Trophoblast cell (in vitro differentiated cells and primary cell): ENCODE results near the gene ZFYVE28.

Experiments
- DNase-seq, 2 donors: peaks; one replicate each; pipeline ENCODE4 v3.0.0-alpha.2; 2016
- H2AFZ ChIP-seq: 2 replicates; pipeline ENCODE4 v1.6.1; 2013; ENCODE audit warnings: low read length, moderate library complexity, mild to moderate bottlenecking; ENCODE audit not compliant: insufficient read depth, poor library complexity
- H2AK5ac ChIP-seq: 2 replicates; pipeline ENCODE4 v1.6.1; 2013; ENCODE audit warnings: mild to moderate bottlenecking, low read length
- H2BK120ac ChIP-seq: 2 replicates; pipeline ENCODE4 v1.6.1; 2013; ENCODE audit warnings: low read length, mild to moderate bottlenecking, moderate library complexity; ENCODE audit not compliant: insufficient read depth, poor library complexity
- H2BK12ac ChIP-seq: 2 replicates; pipeline ENCODE4 v1.6.1; 2013; ENCODE audit warnings: mild to moderate bottlenecking, low read length, moderate library complexity
- H2BK5ac ChIP-seq: 2 replicates; pipeline ENCODE4 v1.6.1; 2013; ENCODE audit warnings: low read length, low read depth, moderate library complexity, mild to moderate bottlenecking; ENCODE audit not compliant: poor library complexity
- H3K14ac ChIP-seq: 2 replicates; pipeline ENCODE4 v1.6.1; 2013; ENCODE audit warnings: mild to moderate bottlenecking, low read length
- H3K18ac ChIP-seq: 2 replicates; pipeline ENCODE4 v1.6.1; 2013; ENCODE audit warnings: mild to moderate bottlenecking, low read length
- H3K23ac ChIP-seq: 2 replicates; pipeline ENCODE4 v1.6.1; 2013; ENCODE audit warnings: low read length
- H3K27ac ChIP-seq: 2 replicates; pipeline ENCODE4 v1.5.1; 2013; ENCODE audit warnings: low read depth, mild to moderate bottlenecking, inconsistent platforms, low read length, moderate library complexity
- H3K27me3 ChIP-seq: 2 replicates; pipeline ENCODE4 v1.6.1; 2013; ENCODE audit warnings: inconsistent platforms, mild to moderate bottlenecking, low read length, moderate library complexity; ENCODE audit not compliant: insufficient read depth
- H3K36me3 ChIP-seq, 2 experiments: 1 replicate in 1 of 2; 2 replicates in 1 of 2; pipeline ENCODE4 v1.6.1; 2013; ENCODE audit warnings: low read length in 2 of 2, mild to moderate bottlenecking in 2 of 2, moderate library complexity in 1 of 2; ENCODE audit not compliant: insufficient read depth in 2 of 2, control insufficient read depth in 1 of 2
- H3K4ac ChIP-seq: 2 replicates; pipeline ENCODE4 v1.6.1; 2013; ENCODE audit warnings: low read depth, mild to moderate bottlenecking, low read length, moderate library complexity
- H3K4me1 ChIP-seq, 2 experiments: 1 replicate in 1 of 2; 2 replicates in 1 of 2; pipeline ENCODE4 v1.6.1; 2013; ENCODE audit warnings: low read length in 2 of 2, mild to moderate bottlenecking in 2 of 2, moderate library complexity in 1 of 2; ENCODE audit not compliant: insufficient read depth in 2 of 2, control insufficient read depth in 1 of 2
- H3K4me2 ChIP-seq: 2 replicates; pipeline ENCODE4 v1.6.1; 2013; ENCODE audit warnings: inconsistent platforms, mild to moderate bottlenecking, low read length, moderate library complexity
- H3K4me3 ChIP-seq: 2 replicates; pipeline ENCODE4 v1.5.1; 2013; ENCODE audit warnings: mild to moderate bottlenecking, low read depth, low read length, inconsistent platforms
- H3K79me1 ChIP-seq: one replicate; pipeline ENCODE4 v1.6.1; 2013; ENCODE audit warnings: low read length
- H3K79me2 ChIP-seq: 2 replicates; pipeline ENCODE4 v1.6.1; 2013; ENCODE audit warnings: low read length, mild to moderate bottlenecking; ENCODE audit not compliant: control insufficient read depth, insufficient read depth, poor library complexity
- H3K9ac ChIP-seq: 2 replicates; pipeline ENCODE4 v1.6.1; 2013; ENCODE audit warnings: mild to moderate bottlenecking, low read length
- H3K9me3 ChIP-seq: 2 replicates; pipeline ENCODE4 v1.6.1; 2013; ENCODE audit warnings: low read depth, mild to moderate bottlenecking, control low read depth, inconsistent platforms, low read length; ENCODE audit not compliant: insufficient read depth
- H4K12ac ChIP-seq: 2 replicates; pipeline ENCODE4 v1.6.1; 2013; ENCODE audit warnings: low read depth, mild to moderate bottlenecking, low read length, moderate library complexity
- H4K8ac ChIP-seq: 2 replicates; pipeline ENCODE4 v1.6.1; 2013; ENCODE audit warnings: low read depth, mild to moderate bottlenecking, low read length, moderate library complexity
- H4K91ac ChIP-seq: one replicate; pipeline ENCODE4 v1.6.1; 2013; ENCODE audit warnings: low read depth, mild to moderate bottlenecking, low read length, moderate library complexity
- WGBS: extraction: QIAGEN DNeasy Blood & Tissue Kit; methylation state at CpG from one replicate; pipeline ENCODE4 v1.1.7; 2013; ENCODE audit warnings: missing lambda C conversion rate; ENCODE audit not compliant: insufficient read length, insufficient coverage; ENCODE audit errors: extremely low coverage; 5-methylcytosine and 5-hydroxymethylcytosine counted together

The ZFYVE28 gene

GRCh38 chr4:2390784-2391421 is 27.5 kb downstream of the ZFYVE28 start:
- H4K8ac ChIP-seq = no peak overlapping the region
- H2AK5ac ChIP-seq = no peak overlapping the region
- H3K9ac ChIP-seq = no peak overlapping the region
- DNase-seq = no peak
- no peak overlapping the region for H3K27ac ChIP-seq
- no peak overlapping the region for H3K14ac ChIP-seq
- no peak overlapping the region for H3K4ac ChIP-seq
- H3K4me1 ChIP-seq = peaks cover 2% of the 10 kb centered on the region in 2 experiments
- no peak overlapping the region for H2AFZ ChIP-seq
- H4K91ac ChIP-seq = no peak overlapping the region
- H2BK12ac ChIP-seq = no peak overlapping the region
- H3K79me1 ChIP-seq = no peaks in the 10 kb centered on the region
- H2BK5ac ChIP-seq = no peak overlapping the region
- H4K12ac ChIP-seq = no peak overlapping the region
- no peak overlapping the region for H3K4me2 ChIP-seq
- H3K4me3 ChIP-seq = no peak overlapping the region
- no CpG with 5 or more reads among the region's 20 CpGs for WGBS
- H3K9me3 ChIP-seq = peaks cover 3% of the 10 kb centered on the region
- no peaks in the 10 kb centered on the region for H3K79me2 ChIP-seq
- no peak overlapping the region for H3K18ac ChIP-seq
- no peak overlapping the region for H3K23ac ChIP-seq
- H2BK120ac ChIP-seq = no peak overlapping the region
- no peaks in the 10 kb centered on the region for H3K36me3 ChIP-seq
- H3K27me3 ChIP-seq = no peaks in the 10 kb centered on the region

- no peaks in the 10 kb centered on the region for H3K79me2 ChIP-seq
- DNase-seq = no peak
- no peak overlapping the region for H3K4ac ChIP-seq
- H3K4me3 ChIP-seq = no peak overlapping the region
- H3K4me2 ChIP-seq = no peak overlapping the region
- no peak overlapping the region for H3K27ac ChIP-seq
- H3K9me3 ChIP-seq = peaks cover 3% of the 10 kb centered on the region
- no peaks in the 10 kb centered on the region for H3K36me3 ChIP-seq
- no peaks in the 10 kb centered on the region for H3K27me3 ChIP-seq
- no peak overlapping the region for H2AFZ ChIP-seq
- no peak overlapping the region for H2BK12ac ChIP-seq
- no peak overlapping the region for H3K18ac ChIP-seq
- peaks cover 2% of the 10 kb centered on the region in 2 experiments for H3K4me1 ChIP-seq
- no peak overlapping the region for H2BK120ac ChIP-seq
- H3K9ac ChIP-seq = no peak overlapping the region
- no peak overlapping the region for H4K8ac ChIP-seq
- H3K23ac ChIP-seq = no peak overlapping the region
- no peak overlapping the region for H2BK5ac ChIP-seq
- no peak overlapping the region for H4K91ac ChIP-seq
- H3K14ac ChIP-seq = no peak overlapping the region
- no CpG with 5 or more reads among the region's 9 CpGs for WGBS
- H4K12ac ChIP-seq = no peak overlapping the region
- no peak overlapping the region for H2AK5ac ChIP-seq
- no peaks in the 10 kb centered on the region for H3K79me1 ChIP-seq
These were observed 28.3 kb downstream of the ZFYVE28 start for GRCh38 chr4:2390146-2390545.

GRCh38 chr4:2389691-2390090 is 28.8 kb downstream of the ZFYVE28 start:
- Histone ChIP-seq H2AFZ (no peak overlapping the region), H4K91ac (no peak overlapping the region), H3K4ac (no peak overlapping the region), H3K18ac (no peak overlapping the region), H3K36me3 (no peaks in the 10 kb centered on the region), H4K12ac (no peak overlapping the region), H3K79me2 (no peaks in the 10 kb centered on the region), H3K27me3 (no peaks in the 10 kb centered on the region), H2BK120ac (no peak overlapping the region), H3K23ac (no peak overlapping the region), H3K79me1 (no peaks in the 10 kb centered on the region), H3K4me2 (no peak overlapping the region), H3K9me3 (peaks cover 3% of the 10 kb centered on the region), H2BK5ac (no peak overlapping the region), H2BK12ac (no peak overlapping the region), H3K4me3 (no peak overlapping the region), H3K9ac (no peak overlapping the region), H4K8ac (no peak overlapping the region), H3K4me1 (peaks cover 2% of the 10 kb centered on the region in 2 experiments), H3K27ac (no peak overlapping the region), H3K14ac (no peak overlapping the region), H2AK5ac (no peak overlapping the region)
- WGBS = no CpG with 5 or more reads among the region's 9 CpGs
- no peak for DNase-seq

- peaks cover 2% of the 10 kb centered on the region in 2 experiments for H3K4me1 ChIP-seq
- no peak for DNase-seq
- no peak overlapping the region for H3K14ac ChIP-seq
- no peak overlapping the region for H3K27ac ChIP-seq
- H3K36me3 ChIP-seq = no peaks in the 10 kb centered on the region
- H2AFZ ChIP-seq = no peak overlapping the region
- H3K23ac ChIP-seq = no peak overlapping the region
- no peak overlapping the region for H4K91ac ChIP-seq
- no peak overlapping the region for H4K8ac ChIP-seq
- no peak overlapping the region for H3K4me2 ChIP-seq
- WGBS = no CpG with 5 or more reads among the region's 9 CpGs
- no peaks in the 10 kb centered on the region for H3K79me1 ChIP-seq
- no peaks in the 10 kb centered on the region for H3K27me3 ChIP-seq
- no peak overlapping the region for H3K9ac ChIP-seq
- no peak overlapping the region for H3K18ac ChIP-seq
- H4K12ac ChIP-seq = no peak overlapping the region
- no peak overlapping the region for H2BK12ac ChIP-seq
- H3K4ac ChIP-seq = no peak overlapping the region
- H2BK5ac ChIP-seq = no peak overlapping the region
- no peak overlapping the region for H2BK120ac ChIP-seq
- H2AK5ac ChIP-seq = no peak overlapping the region
- peaks cover 2% of the 10 kb centered on the region for H3K9me3 ChIP-seq
- H3K4me3 ChIP-seq = no peak overlapping the region
- no peaks in the 10 kb centered on the region for H3K79me2 ChIP-seq
These were observed 29.8 kb downstream of the ZFYVE28 start for GRCh38 chr4:2388429-2389182.
